ENCODE measurements around the gene APLN. TPM values are rescaled to one million over a fixed set of nuclear protein-coding genes. Genes with fewer than 3 reads are reported as not detected.

Gene APLN
- total RNA-seq, 1 donor from 2014 or later = 2.1 TPM

- DNase-seq (ENCODE audit: low read depth) (peak; percentile 25), FAIRE-seq (no peak)
- TF ChIP-seq EZH2 (IDR thresholded peaks at IDR 0.05; ENCODE audit: insufficient read depth, low read length) (no peak), CTCF (IDR thresholded peaks at IDR 0.05; ENCODE audit: insufficient read depth, low read depth, low read length) (no peak)
- H3K27ac ChIP-seq (ENCODE audit: low read depth, low read length) = no peak overlapping the region
- H3K9me3 Mint-ChIP-seq (ENCODE audit: unreplicated experiment) = no peaks in the 10 kb centered on the region
- no peak overlapping the region for H2AFZ ChIP-seq (ENCODE audit: low read depth, low read length)
- H3K4me3 Mint-ChIP-seq (ENCODE audit: unreplicated experiment) = no peak overlapping the region
- no peaks in the 10 kb centered on the region for H3K9me3 ChIP-seq (ENCODE audit: insufficient read depth, low read depth, low read length)
- H3K4me2 ChIP-seq (ENCODE audit: low read length) = no peak overlapping the region
- no peaks in the 10 kb centered on the region for H3K36me3 Mint-ChIP-seq (ENCODE audit: low read depth, unreplicated experiment)
- no peak overlapping the region for H3K4me3 ChIP-seq (ENCODE audit: insufficient read depth, low read depth, low read length)
- H3K27ac Mint-ChIP-seq (ENCODE audit: unreplicated experiment) = no peak overlapping the region
- no peaks in the 10 kb centered on the region for H3K79me2 ChIP-seq (ENCODE audit: insufficient read depth, low read length)
- no peaks in the 10 kb centered on the region for H4K20me1 ChIP-seq (ENCODE audit: insufficient read depth, low read length)
- H3K36me3 ChIP-seq (ENCODE audit: insufficient read depth, low read length) = no peaks in the 10 kb centered on the region
- no peaks in the 10 kb centered on the region for H3K4me1 ChIP-seq (ENCODE audit: insufficient read depth, low read length)
- peaks cover 5% of the 10 kb centered on the region for H3K27me3 Mint-ChIP-seq (ENCODE audit: low read depth, unreplicated experiment)
- no peak overlapping the region for H3K9ac ChIP-seq (ENCODE audit: low read length)
- no peaks in the 10 kb centered on the region for H3K27me3 ChIP-seq (ENCODE audit: insufficient read depth, low read length)
- no peaks in the 10 kb centered on the region for H3K4me1 Mint-ChIP-seq (ENCODE audit: low read depth, unreplicated experiment)
These were observed 22.3 kb downstream of the APLN start for GRCh38 chrX:129632443-129632842.

DNA sequence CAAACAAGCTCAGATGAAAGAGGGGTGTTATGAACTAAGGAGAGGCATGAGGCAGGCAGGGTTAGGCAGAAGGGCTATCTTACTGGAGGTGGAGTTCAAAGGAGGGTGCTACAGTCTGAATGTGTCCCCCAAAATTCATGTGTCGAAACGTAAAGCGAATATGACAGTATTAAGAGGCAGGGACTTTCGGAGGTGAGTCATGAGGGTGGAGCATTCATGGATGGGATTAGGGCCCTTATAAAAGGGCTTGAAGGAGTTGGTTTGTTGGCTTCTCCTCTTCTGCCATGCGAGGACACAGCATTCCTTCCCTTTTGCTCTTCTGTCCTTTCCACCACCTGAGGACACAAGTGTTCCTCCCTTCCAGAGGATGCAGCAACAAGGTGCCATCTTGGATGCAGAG is 22.9 kb downstream of the APLN start:
- H3K4me3 Mint-ChIP-seq (ENCODE audit: unreplicated experiment) = no peak overlapping the region

More for the DNA sequence above, 22.9 kb downstream of the APLN start:
- FAIRE-seq (peak; percentile 9), DNase-seq (ENCODE audit: low read depth) (no peak)
- H3K27ac ChIP-seq (ENCODE audit: low read depth, low read length) = no peak overlapping the region
- no peaks in the 10 kb centered on the region for H3K9me3 ChIP-seq (ENCODE audit: insufficient read depth, low read depth, low read length)
- H3K27me3 ChIP-seq (ENCODE audit: insufficient read depth, low read length) = no peaks in the 10 kb centered on the region
- no peak for TF ChIP-seq CTCF (IDR thresholded peaks at IDR 0.05; ENCODE audit: insufficient read depth, low read depth, low read length)
- no peak for TF ChIP-seq EZH2 (IDR thresholded peaks at IDR 0.05; ENCODE audit: insufficient read depth, low read length)
- no peaks in the 10 kb centered on the region for H3K4me1 Mint-ChIP-seq (ENCODE audit: low read depth, unreplicated experiment)
- H3K27ac Mint-ChIP-seq (ENCODE audit: unreplicated experiment) = no peak overlapping the region
- H3K4me3 ChIP-seq (ENCODE audit: insufficient read depth, low read depth, low read length) = no peak overlapping the region
- no peak overlapping the region for H3K9ac ChIP-seq (ENCODE audit: low read length)
- no peaks in the 10 kb centered on the region for H3K4me1 ChIP-seq (ENCODE audit: insufficient read depth, low read length)
- H4K20me1 ChIP-seq (ENCODE audit: insufficient read depth, low read length) = no peaks in the 10 kb centered on the region
- no peaks in the 10 kb centered on the region for H3K79me2 ChIP-seq (ENCODE audit: insufficient read depth, low read length)
- peaks cover under 1% of the 10 kb centered on the region for H3K9me3 Mint-ChIP-seq (ENCODE audit: unreplicated experiment)
- peaks cover 5% of the 10 kb centered on the region for H3K27me3 Mint-ChIP-seq (ENCODE audit: low read depth, unreplicated experiment)
- no peaks in the 10 kb centered on the region for H3K36me3 ChIP-seq (ENCODE audit: insufficient read depth, low read length)
- H3K4me2 ChIP-seq (ENCODE audit: low read length) = no peak overlapping the region
- H2AFZ ChIP-seq (ENCODE audit: low read depth, low read length) = no peak overlapping the region
- no peaks in the 10 kb centered on the region for H3K36me3 Mint-ChIP-seq (ENCODE audit: low read depth, unreplicated experiment)
